ENCODE data around the gene CCDC80. TPM values are rescaled to one million over a fixed set of nuclear protein-coding genes. Genes with fewer than 3 reads are reported as not detected.

Gene CCDC80
- total and polyA plus RNA-seq, 9 of the 15 experiments (the other 6 are each of a cell fraction or from before 2014, with no cell fraction given): 0.17 to 2.0 (median 1.1) TPM

- TF ChIP-seq MTA3 (IDR thresholded peaks at IDR 0.05; ENCODE audit: borderline replicate concordance) (no peak), POLR2B (IDR thresholded peaks at IDR 0.05; ENCODE audit: low read depth, partially characterized antibody) (peak; percentile 26), E2F1 (CRISPR knock-in tag; IDR thresholded peaks at IDR 0.05) (no peak), GATAD2A (IDR thresholded peaks at IDR 0.05) (no peak), TFE3 (CRISPR knock-in tag; IDR thresholded peaks at IDR 0.05) (no peak), NR2C2 (CRISPR knock-in tag; IDR thresholded peaks at IDR 0.05) (no peak), NR2C2 (tag; IDR thresholded peaks at IDR 0.05) (peak; percentile 73), CREM (IDR thresholded peaks at IDR 0.05; ENCODE audit: low read depth) (peak; percentile 97), ZBTB12 (CRISPR knock-in tag; IDR thresholded peaks at IDR 0.05) (peak; percentile 69), ZNF175 (CRISPR knock-in tag; IDR thresholded peaks at IDR 0.05; ENCODE audit: low read depth) (no peak), ZNF431 (CRISPR knock-in tag; IDR thresholded peaks at IDR 0.05) (no peak), TBL1XR1 (IDR thresholded peaks at IDR 0.05; ENCODE audit: low read length in 2 of 2) (peak in 1 of 2 experiments; percentile 37; a peak in 1 of 4 replicates), SRF (CRISPR knock-in tag; IDR thresholded peaks at IDR 0.05) (no peak), FOS (IDR thresholded peaks at IDR 0.05; ENCODE audit: extremely low read depth, insufficient read length) (no peak), FOXM1 (IDR thresholded peaks at IDR 0.05; ENCODE audit: low read depth) (peak; percentile 21; the same call in 1 of the 2 replicates), FOXM1 (CRISPR knock-in tag; IDR thresholded peaks at IDR 0.05; ENCODE audit: low read depth) (no peak), SIN3A (IDR thresholded peaks at IDR 0.05; ENCODE audit: borderline replicate concordance in 2 of 2, control insufficient read depth in 1 of 2, low read depth in 2 of 2, low read length in 2 of 2) (peak in 1 of 2 experiments; percentile 81; a peak in 3 of 4 replicates), NKRF (IDR thresholded peaks at IDR 0.05; ENCODE audit: borderline replicate concordance) (peak; percentile 27; the same call in 1 of the 2 replicates)
Measured at GRCh38 chr3:112560721-112561483, 80.0 kb downstream of the CCDC80 start (continued).

Data from K562 (cell line).